Adipocyte (in vitro differentiated cells): ENCODE data around the gene STX1B.

Experiments
- DNase-seq: peaks from one replicate; pipeline ENCODE4 v3.0.0-alpha.2; 2015; ENCODE audit warnings: low read depth
- H3K27me3 ChIP-seq: replicated peaks from 2 replicates; pipeline ENCODE4 v1.7.0; 2013; ENCODE audit warnings: mild to moderate bottlenecking, low read length, moderate library complexity; ENCODE audit not compliant: control insufficient read depth, insufficient read depth
- H3K36me3 ChIP-seq: 2 replicates; pipeline ENCODE4 v1.7.0; 2013; ENCODE audit warnings: low read length, mild to moderate bottlenecking, moderate library complexity; ENCODE audit not compliant: control insufficient read depth, insufficient read depth, severe bottlenecking
- H3K4me1 ChIP-seq: 2 replicates; pipeline ENCODE4 v1.7.0; 2013; ENCODE audit warnings: mild to moderate bottlenecking, low read length, moderate library complexity; ENCODE audit not compliant: control insufficient read depth, insufficient read depth
- H3K4me3 ChIP-seq: 2 replicates; pipeline ENCODE4 v1.7.0; 2013; ENCODE audit warnings: mild to moderate bottlenecking, low read length, moderate library complexity
- H3K9ac ChIP-seq: 2 replicates; pipeline ENCODE4 v1.7.0; 2013; ENCODE audit warnings: mild to moderate bottlenecking, low read length, moderate library complexity
- H3K9me3 ChIP-seq: 2 replicates; pipeline ENCODE4 v1.7.0; 2013; ENCODE audit warnings: mild to moderate bottlenecking, low read length, moderate library complexity; ENCODE audit not compliant: control insufficient read depth

The STX1B gene

DNA sequence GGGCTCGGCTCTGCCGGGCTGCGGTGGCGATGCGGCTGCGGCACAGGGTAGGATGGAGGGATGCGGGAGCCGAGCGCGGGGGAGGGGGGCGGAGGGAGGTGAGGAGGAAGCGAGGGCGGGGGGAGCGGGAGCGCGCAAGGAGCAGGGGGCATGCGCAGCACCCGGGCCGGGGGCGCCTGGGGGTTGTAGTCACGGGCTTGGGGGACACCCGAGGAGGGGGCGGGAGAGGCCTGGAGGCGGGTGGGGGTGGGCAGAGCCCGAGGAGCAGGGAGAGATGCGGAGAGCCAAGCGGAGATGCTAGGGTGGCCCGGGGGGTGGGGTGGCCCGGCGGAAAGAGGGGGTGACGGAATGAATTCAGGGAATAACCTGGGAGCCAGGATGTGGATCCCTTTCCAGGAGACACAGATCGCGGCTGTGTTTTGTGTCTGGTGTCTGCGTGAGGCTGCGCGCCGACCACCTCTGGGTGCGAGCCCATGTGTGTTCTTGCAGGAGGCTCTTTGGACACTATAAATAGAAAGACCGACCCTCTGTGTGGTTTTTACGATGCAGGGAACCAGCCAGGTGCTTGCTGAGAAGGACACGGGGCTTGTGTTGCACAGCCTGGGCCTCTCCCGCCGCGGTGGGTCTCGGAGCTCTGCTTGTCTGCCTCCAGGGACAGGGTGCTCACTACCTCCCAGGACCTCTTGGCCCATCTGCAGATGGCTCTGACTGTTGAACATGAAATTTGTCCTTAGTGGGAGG, at the start of gene STX1B:
STX1B (minus strand) TSS at position 54 of the 741 bp plus-strand sequence. CDS start 242 bp downstream, outside the sequence.
- peak; percentile 70 for DNase-seq
- Histone ChIP-seq H3K27me3 (peaks cover 19% of the 10 kb centered on the region), H3K9me3 (no peaks in the 10 kb centered on the region), H3K4me3 (no peak within 1 kb of the TSS), H3K36me3 (no peaks in the 10 kb centered on the region), H3K4me1 (no peaks in the 10 kb centered on the region), H3K9ac (no peak within 1 kb of the TSS)

DNA sequence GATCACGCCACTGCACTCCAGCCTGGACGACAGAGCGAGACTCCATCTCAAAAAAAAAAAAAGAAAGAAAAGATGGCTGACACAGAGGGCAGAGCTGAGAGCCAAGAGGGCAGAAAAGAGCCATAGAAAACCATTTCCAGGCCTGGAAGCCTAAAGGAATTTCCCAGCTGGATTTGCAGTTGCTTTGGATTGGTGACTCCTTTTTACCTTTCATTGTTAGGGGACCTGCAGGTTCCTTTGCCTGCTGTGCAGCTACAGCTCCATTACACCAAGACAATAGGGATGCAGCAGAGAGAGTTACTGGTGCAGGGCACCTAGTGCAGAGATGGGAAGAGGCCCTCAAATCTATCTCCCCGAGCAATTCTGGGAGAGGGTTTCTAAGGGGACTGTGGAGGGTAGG, 45.2 kb upstream of the STX1B start:
- Histone ChIP-seq H3K27me3 (no peaks in the 10 kb centered on the region), H3K4me1 (peaks cover 12% of the 10 kb centered on the region), H3K9me3 (no peaks in the 10 kb centered on the region), H3K4me3 (no peak overlapping the region), H3K36me3 (peaks cover 7% of the 10 kb centered on the region), H3K9ac (no peak overlapping the region)
- no peak for DNase-seq

DNA sequence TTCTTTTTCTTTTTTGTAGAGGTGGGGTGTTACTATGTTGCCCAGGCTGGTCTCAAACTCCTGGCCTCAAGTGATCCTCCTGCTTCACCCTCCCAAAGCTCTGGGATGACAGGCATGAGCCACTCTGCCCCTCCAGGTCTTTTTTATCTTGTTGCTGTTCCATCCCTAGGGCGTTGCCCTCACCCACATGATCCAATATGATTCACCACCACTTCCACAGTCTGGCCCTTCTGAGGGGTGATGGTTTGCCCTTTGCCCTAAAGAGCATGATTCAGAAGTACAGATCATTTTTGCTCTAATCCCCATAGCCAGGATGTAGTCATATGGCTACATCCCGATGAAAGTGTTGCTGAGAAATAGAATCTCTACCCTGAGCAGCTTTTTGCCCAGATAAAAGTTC, 41.7 kb upstream of the STX1B start:
- peak; percentile 77 for DNase-seq
- Histone ChIP-seq H3K27me3 (no peaks in the 10 kb centered on the region), H3K9me3 (no peaks in the 10 kb centered on the region), H3K4me1 (peaks cover 12% of the 10 kb centered on the region), H3K9ac (peak overlapping the region; percentile 56), H3K4me3 (no peak overlapping the region), H3K36me3 (no peaks in the 10 kb centered on the region)

DNA sequence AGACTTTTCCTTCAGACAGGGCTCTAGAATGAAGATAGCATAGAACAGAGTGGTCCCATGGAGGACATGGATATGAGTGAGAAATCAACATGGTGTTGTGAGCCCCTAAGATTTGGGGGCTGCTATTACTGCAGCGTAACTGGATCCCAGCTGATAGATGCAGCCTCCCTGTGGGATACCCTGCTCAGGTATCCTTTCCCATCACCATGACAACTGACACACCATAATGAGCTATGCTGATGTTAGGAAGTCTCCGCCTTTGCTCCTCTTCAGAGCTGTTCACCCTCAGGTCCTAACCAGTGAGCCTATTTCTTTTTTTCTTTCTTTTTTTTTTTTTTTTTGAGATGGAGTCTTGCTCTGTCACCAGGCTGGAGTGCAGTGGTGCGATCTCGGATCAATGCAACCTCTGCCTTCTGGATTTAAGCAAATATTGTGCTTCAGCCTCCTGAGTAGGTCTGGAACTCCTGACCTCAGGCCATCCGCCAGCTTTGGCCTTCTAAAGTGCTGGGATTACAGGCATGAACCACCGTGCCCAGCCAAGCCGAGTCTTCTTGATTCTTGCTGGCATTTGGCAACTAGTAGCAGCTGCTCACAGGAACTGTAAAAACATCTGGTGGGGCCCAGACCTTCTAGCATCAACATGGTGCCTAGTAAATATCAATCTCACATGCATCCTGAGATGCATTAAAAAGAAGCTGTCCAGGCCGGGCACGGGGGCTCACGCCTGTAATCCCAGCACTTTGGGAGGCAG, 40.0 kb upstream of the STX1B start:
- Histone ChIP-seq H3K4me3 (no peak overlapping the region), H3K4me1 (peaks cover 12% of the 10 kb centered on the region), H3K36me3 (no peaks in the 10 kb centered on the region), H3K9ac (no peak overlapping the region), H3K27me3 (no peaks in the 10 kb centered on the region), H3K9me3 (no peaks in the 10 kb centered on the region)
- no peak for DNase-seq

DNA sequence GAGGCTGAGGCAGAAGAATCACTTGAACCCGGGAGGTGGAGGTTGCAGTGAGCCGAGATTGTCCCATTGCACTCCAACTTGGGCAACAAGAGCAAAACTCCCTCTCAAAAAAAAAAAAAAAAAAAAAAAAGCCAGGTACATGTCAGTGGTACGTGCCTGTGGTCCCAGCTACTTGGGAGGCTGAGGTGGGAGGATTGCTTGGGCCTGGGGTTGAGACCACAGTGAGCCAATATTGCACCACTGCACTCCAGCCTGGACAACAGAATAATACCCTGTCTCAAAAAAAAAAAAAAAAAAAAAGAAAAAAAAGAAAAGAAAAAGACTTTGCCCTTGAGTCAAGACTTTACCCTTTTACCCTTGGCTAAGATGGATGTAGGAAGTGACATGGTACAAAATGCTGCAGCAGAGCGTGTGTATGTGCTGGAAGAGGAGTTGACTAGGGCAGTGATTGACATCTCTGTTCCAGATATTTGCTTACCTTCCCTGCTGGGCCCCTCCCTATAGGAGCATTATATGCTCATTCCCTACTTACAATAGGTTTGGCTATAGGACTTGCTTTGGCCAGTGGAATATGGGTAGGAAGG, 33.6 kb upstream of the STX1B start:
- Histone ChIP-seq H3K9me3 (no peaks in the 10 kb centered on the region), H3K27me3 (no peaks in the 10 kb centered on the region), H3K9ac (no peak overlapping the region), H3K4me3 (no peak overlapping the region), H3K4me1 (no peaks in the 10 kb centered on the region), H3K36me3 (peaks cover 36% of the 10 kb centered on the region)
- no peak for DNase-seq

DNA sequence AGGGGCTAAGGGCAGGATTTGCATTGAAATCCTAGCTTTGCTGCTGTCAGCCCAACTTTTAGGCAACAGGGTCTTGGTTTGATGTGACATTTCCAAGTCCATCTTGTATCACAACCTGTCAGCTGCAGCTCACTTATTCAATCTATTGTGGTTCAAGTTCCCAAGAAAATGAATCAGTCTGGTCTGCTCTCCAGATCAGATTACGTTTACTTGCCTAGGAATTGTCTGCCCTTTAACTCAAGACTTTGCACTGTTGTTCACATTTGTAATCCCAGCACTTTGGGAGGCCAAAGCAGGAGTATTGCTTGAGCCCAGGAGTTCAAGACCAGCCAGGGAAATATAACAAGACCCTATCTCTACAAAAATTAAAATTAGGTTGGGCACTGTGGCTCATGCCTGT, 32.9 kb upstream of the STX1B start:
- Histone ChIP-seq H3K9me3 (no peaks in the 10 kb centered on the region), H3K4me1 (no peaks in the 10 kb centered on the region), H3K36me3 (peaks cover 42% of the 10 kb centered on the region), H3K9ac (no peak overlapping the region), H3K27me3 (no peaks in the 10 kb centered on the region), H3K4me3 (no peak overlapping the region)
- no peak for DNase-seq

DNA sequence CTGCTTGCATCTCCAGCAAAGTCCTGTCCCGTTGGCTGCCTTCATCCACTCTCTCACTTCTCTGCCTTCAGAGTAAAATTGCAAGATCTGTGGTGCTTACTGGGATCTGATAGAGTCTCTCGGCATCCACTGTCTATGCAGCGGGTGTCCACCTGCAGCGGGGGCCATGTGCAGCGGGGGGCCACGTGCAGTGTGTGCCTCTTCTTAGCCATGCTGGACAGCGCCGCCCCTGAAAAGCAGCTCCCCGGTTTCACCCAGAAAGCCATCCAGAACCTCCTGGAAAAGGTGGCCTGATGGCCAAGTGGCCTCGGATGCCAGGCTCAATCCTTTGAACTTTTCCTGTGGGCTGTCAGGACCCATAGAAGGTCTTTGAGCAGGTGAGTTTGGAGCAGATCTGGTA, 32.4 kb upstream of the STX1B start:
- H3K9me3 ChIP-seq = no peaks in the 10 kb centered on the region
- no peak overlapping the region for H3K4me3 ChIP-seq
- no peak overlapping the region for H3K9ac ChIP-seq
- H3K27me3 ChIP-seq = no peaks in the 10 kb centered on the region
- no peak for DNase-seq
- no peaks in the 10 kb centered on the region for H3K4me1 ChIP-seq
- H3K36me3 ChIP-seq = peaks cover 47% of the 10 kb centered on the region

DNA sequence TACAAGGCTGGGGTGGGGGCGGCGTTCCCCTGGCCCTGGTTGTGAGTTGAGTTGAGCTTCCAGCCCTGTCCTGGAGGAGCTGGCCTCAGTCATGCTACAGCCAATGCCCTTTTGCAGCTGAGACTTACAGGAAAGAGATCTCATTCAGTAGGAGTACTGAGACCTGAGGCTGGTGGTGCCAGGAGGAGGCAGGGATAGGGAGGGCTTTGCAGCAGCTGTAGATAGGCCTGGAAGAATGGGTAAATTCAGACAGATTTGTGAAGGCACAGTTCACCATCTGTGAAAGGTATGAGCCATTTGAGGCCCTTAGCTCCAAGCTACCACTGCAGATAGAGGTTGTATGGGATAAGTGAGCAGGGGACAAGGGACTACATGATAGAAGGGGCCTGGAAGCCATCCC, 28.6 kb upstream of the STX1B start:
- Histone ChIP-seq H3K4me1 (peaks cover 7% of the 10 kb centered on the region), H3K36me3 (peaks cover 50% of the 10 kb centered on the region)
- no peak for DNase-seq

DNA sequence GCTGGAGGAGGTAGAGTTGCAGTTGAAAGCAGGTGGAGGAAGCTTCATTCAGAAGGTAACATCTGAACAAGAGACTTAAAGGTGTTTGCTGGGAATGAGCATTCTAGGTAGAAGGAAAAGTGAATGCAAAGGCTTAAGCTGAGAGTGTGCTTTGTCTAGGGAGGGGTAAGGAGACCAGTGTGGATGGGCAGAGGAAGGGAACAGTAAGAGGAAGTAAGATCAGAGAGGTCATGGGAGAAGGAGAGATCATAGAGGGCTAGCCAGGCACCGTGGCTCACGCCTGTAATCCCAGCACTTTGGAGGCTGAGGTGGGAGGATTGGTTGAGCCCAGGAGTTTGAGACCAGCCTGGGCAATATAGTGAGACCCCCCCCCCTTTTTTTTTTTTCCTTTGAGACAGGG, 26.3 kb upstream of the STX1B start:
- DNase-seq = no peak
- H3K4me1 ChIP-seq = peaks cover 14% of the 10 kb centered on the region

More for the DNA sequence above, 28.6 kb upstream of the STX1B start:
- Histone ChIP-seq H3K4me3 (no peak overlapping the region), H3K9ac (no peak overlapping the region), H3K9me3 (no peaks in the 10 kb centered on the region), H3K27me3 (no peaks in the 10 kb centered on the region)

DNA sequence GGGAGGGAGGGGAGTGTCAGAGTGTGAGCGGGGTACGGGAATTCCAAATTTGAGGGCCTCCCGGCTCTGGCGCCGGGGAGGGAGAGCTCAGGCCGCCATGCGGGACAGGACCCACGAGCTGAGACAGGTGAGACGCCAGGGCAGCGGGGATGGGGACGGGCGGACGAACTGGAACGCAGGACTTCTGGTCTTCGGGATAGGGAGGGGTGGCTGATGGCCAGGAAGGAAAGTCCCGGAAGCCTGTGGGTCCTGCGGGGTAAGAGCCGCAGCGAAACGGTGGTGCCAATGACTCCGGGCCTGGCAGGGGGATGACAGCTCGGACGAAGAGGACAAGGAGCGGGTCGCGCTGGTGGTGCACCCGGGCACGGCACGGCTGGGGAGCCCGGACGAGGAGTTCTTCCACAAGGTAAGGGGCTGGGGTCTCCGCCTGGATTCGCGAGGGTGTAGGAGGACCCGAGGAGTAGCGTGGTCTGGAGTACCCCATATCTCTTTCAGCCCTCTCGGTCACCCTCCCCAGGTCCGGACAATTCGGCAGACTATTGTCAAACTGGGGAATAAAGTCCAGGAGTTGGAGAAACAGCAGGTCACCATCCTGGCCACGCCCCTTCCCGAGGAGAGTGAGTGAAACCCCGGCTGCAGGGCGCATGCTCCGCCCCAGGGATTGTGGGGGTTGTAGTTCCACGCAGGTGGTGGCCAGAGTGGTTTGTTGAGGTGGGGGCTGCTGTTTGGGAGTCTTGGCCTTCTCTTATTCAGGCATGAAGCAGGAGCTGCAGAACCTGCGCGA, 23.5 kb upstream of the STX1B start:
- peaks cover 14% of the 10 kb centered on the region for H3K4me1 ChIP-seq
- peak overlapping the region; percentile 100 for H3K4me3 ChIP-seq
- no peaks in the 10 kb centered on the region for H3K9me3 ChIP-seq
- peaks cover 14% of the 10 kb centered on the region for H3K36me3 ChIP-seq
- H3K9ac ChIP-seq = peak overlapping the region; percentile 99
- DNase-seq = peak; percentile 93
- H3K27me3 ChIP-seq = no peaks in the 10 kb centered on the region

More for the DNA sequence above, 26.3 kb upstream of the STX1B start:
- Histone ChIP-seq H3K4me3 (no peak overlapping the region), H3K9ac (no peak overlapping the region), H3K9me3 (no peaks in the 10 kb centered on the region), H3K36me3 (peaks cover 35% of the 10 kb centered on the region), H3K27me3 (no peaks in the 10 kb centered on the region)
